HEK293T (cell line): Measurements from ENCODE around the gene ACADS.

Experiments
- ELF4 ChIP-seq: fragments of 450-650 bp; IDR thresholded peaks from 2 replicates; pipeline ENCODE4 v1.6.1; 2017; ENCODE audit warnings: antibody characterized with exemption
- FOXK2 ChIP-seq: fragments of 450-650 bp; IDR thresholded peaks from 2 replicates; pipeline ENCODE4 v1.6.1; 2016; ENCODE audit warnings: mild to moderate bottlenecking
- SUZ12 ChIP-seq: fragments of 450-650 bp; IDR thresholded peaks from 2 replicates; pipeline ENCODE4 v1.6.1; 2016; ENCODE audit warnings: mild to moderate bottlenecking

GRCh38 chr12:120740871-120741270, 15.2 kb downstream of the ACADS start:
- TF ChIP-seq ELF4: no peak
- no peak for TF ChIP-seq FOXK2
- no peak for TF ChIP-seq SUZ12
